ENCODE results near the gene SCTR. TPM values are rescaled to one million over a fixed set of nuclear protein-coding genes. Genes with fewer than 3 reads are reported as not detected.

Gene SCTR
- total RNA-seq, 1 experiment from 2014 or later = not detected

- Histone ChIP-seq H3K4me1 (replicated peaks) (peaks cover 10% of the 10 kb centered on the region), H3K36me3 (no peaks in the 10 kb centered on the region), H3K4me3 (no peak overlapping the region), H3K27ac (no peak overlapping the region), H3K9me3 (replicated peaks) (no peaks in the 10 kb centered on the region), H3K27me3 (replicated peaks) (peaks cover 36% of the 10 kb centered on the region)
- no peak for DNase-seq (ENCODE audit: low read depth in 1 of 2, low spot score in 2 of 2)
Observed at GRCh38 chr2:119541476-119541875, 17.2 kb upstream of the SCTR start.

- no peak for DNase-seq (ENCODE audit: low read depth in 1 of 2, low spot score in 2 of 2)
- H3K4me1 ChIP-seq (replicated peaks) = no peaks in the 10 kb centered on the region
- H3K27me3 ChIP-seq (replicated peaks) = peaks cover 11% of the 10 kb centered on the region; the same call in 1 of the 2 replicates
- no peak overlapping the region for H3K27ac ChIP-seq
- no peaks in the 10 kb centered on the region; the same call in 1 of the 2 replicates for H3K9me3 ChIP-seq (replicated peaks)
- no peaks in the 10 kb centered on the region for H3K36me3 ChIP-seq
- no peak overlapping the region for H3K4me3 ChIP-seq
Observed at GRCh38 chr2:119537792-119538191, 13.5 kb upstream of the SCTR start.

- Histone ChIP-seq H3K4me1 (replicated peaks) (no peaks in the 10 kb centered on the region), H3K36me3 (no peaks in the 10 kb centered on the region), H3K27me3 (replicated peaks) (peaks cover 16% of the 10 kb centered on the region; the same call in 1 of the 2 replicates), H3K27ac (no peak overlapping the region), H3K4me3 (no peak overlapping the region), H3K9me3 (replicated peaks) (no peaks in the 10 kb centered on the region; the same call in 1 of the 2 replicates)
- DNase-seq (ENCODE audit: low read depth in 1 of 2, low spot score in 2 of 2) = no peak
Observed at GRCh38 chr2:119536707-119537106, 12.4 kb upstream of the SCTR start.

- no peak overlapping the region for H3K4me3 ChIP-seq
- no peak for DNase-seq (ENCODE audit: low read depth in 1 of 2, low spot score in 2 of 2)
Observed at GRCh38 chr2:119536211-119536610, 11.9 kb upstream of the SCTR start.

GRCh38 chr2:119533560-119533959 lies 9.3 kb upstream of the SCTR start:
- Histone ChIP-seq H3K9me3 (replicated peaks) (no peaks in the 10 kb centered on the region; the same call in 1 of the 2 replicates), H3K4me1 (replicated peaks) (no peaks in the 10 kb centered on the region), H3K27me3 (replicated peaks) (peaks cover 10% of the 10 kb centered on the region; the same call in 1 of the 2 replicates), H3K36me3 (no peaks in the 10 kb centered on the region), H3K4me3 (no peak overlapping the region), H3K27ac (no peak overlapping the region)
- no peak for DNase-seq (ENCODE audit: low read depth in 1 of 2, low spot score in 2 of 2)

More at GRCh38 chr2:119536211-119536610, 11.9 kb upstream of the SCTR start:
- H3K27me3 ChIP-seq (replicated peaks) = peaks cover 14% of the 10 kb centered on the region; the same call in 1 of the 2 replicates
- H3K4me1 ChIP-seq (replicated peaks) = no peaks in the 10 kb centered on the region
- H3K36me3 ChIP-seq = no peaks in the 10 kb centered on the region
- H3K27ac ChIP-seq = no peak overlapping the region
- no peaks in the 10 kb centered on the region; the same call in 1 of the 2 replicates for H3K9me3 ChIP-seq (replicated peaks)

GRCh38 chr2:119531292-119531691 lies 7.0 kb upstream of the SCTR start:
- no peaks in the 10 kb centered on the region; the same call in 1 of the 2 replicates for H3K9me3 ChIP-seq (replicated peaks)
- peak in 1 of 2 experiments; percentile 6 for DNase-seq (ENCODE audit: low read depth in 1 of 2, low spot score in 2 of 2)
- no peaks in the 10 kb centered on the region for H3K4me1 ChIP-seq (replicated peaks)
- no peaks in the 10 kb centered on the region for H3K36me3 ChIP-seq
- no peak overlapping the region for H3K4me3 ChIP-seq
- no peak overlapping the region for H3K27ac ChIP-seq
- peaks cover 8% of the 10 kb centered on the region for H3K27me3 ChIP-seq (replicated peaks)

- Histone ChIP-seq H3K36me3 (no peaks in the 10 kb centered on the region), H3K9me3 (replicated peaks) (no peaks in the 10 kb centered on the region; the same call in 1 of the 2 replicates), H3K27me3 (replicated peaks) (peaks cover 11% of the 10 kb centered on the region), H3K4me3 (no peak overlapping the region), H3K4me1 (replicated peaks) (no peaks in the 10 kb centered on the region), H3K27ac (no peak overlapping the region)
- no peak for DNase-seq (ENCODE audit: low read depth in 1 of 2, low spot score in 2 of 2)
Observed at GRCh38 chr2:119527999-119528398, 3.7 kb upstream of the SCTR start.

GRCh38 chr2:119525614-119526013 lies 1.3 kb upstream of the SCTR start:
- H3K36me3 ChIP-seq = no peaks in the 10 kb centered on the region
- no peak overlapping the region for H3K4me3 ChIP-seq
- H3K4me1 ChIP-seq (replicated peaks) = no peaks in the 10 kb centered on the region
- no peak overlapping the region for H3K27ac ChIP-seq
- no peaks in the 10 kb centered on the region for H3K9me3 ChIP-seq (replicated peaks)
- no peak for DNase-seq (ENCODE audit: low read depth in 1 of 2, low spot score in 2 of 2)
- H3K27me3 ChIP-seq (replicated peaks) = peaks cover 5% of the 10 kb centered on the region

- DNase-seq (ENCODE audit: low read depth in 1 of 2, low spot score in 2 of 2) = no peak
- no peaks in the 10 kb centered on the region for H3K9me3 ChIP-seq (replicated peaks)
- H3K27me3 ChIP-seq (replicated peaks) = peaks cover 5% of the 10 kb centered on the region
- no peak overlapping the region for H3K4me3 ChIP-seq
- H3K27ac ChIP-seq = no peak overlapping the region
- no peaks in the 10 kb centered on the region for H3K4me1 ChIP-seq (replicated peaks)
- no peaks in the 10 kb centered on the region for H3K36me3 ChIP-seq
Observed at GRCh38 chr2:119523383-119523951, 816 bp downstream of the SCTR start.

GRCh38 chr2:119522671-119523070 lies 1.6 kb downstream of the SCTR start:
- DNase-seq (ENCODE audit: low read depth in 1 of 2, low spot score in 2 of 2) = no peak
- H3K27ac ChIP-seq = no peak overlapping the region
- peaks cover 5% of the 10 kb centered on the region for H3K27me3 ChIP-seq (replicated peaks)

GRCh38 chr2:119521433-119522050 lies 2.7 kb downstream of the SCTR start:
- Histone ChIP-seq H3K27ac (no peak overlapping the region), H3K27me3 (replicated peaks) (peaks cover 5% of the 10 kb centered on the region), H3K9me3 (replicated peaks) (no peaks in the 10 kb centered on the region), H3K36me3 (no peaks in the 10 kb centered on the region), H3K4me1 (replicated peaks) (no peaks in the 10 kb centered on the region), H3K4me3 (no peak overlapping the region)
- no peak for DNase-seq (ENCODE audit: low read depth in 1 of 2, low spot score in 2 of 2)

More at GRCh38 chr2:119522671-119523070, 1.6 kb downstream of the SCTR start:
- Histone ChIP-seq H3K36me3 (no peaks in the 10 kb centered on the region), H3K4me1 (replicated peaks) (no peaks in the 10 kb centered on the region), H3K9me3 (replicated peaks) (no peaks in the 10 kb centered on the region), H3K4me3 (no peak overlapping the region)

- Histone ChIP-seq H3K9me3 (replicated peaks) (no peaks in the 10 kb centered on the region), H3K27ac (no peak overlapping the region), H3K4me3 (no peak overlapping the region), H3K4me1 (replicated peaks) (no peaks in the 10 kb centered on the region), H3K27me3 (replicated peaks) (no peaks in the 10 kb centered on the region; the same call in none of the 2 replicates), H3K36me3 (no peaks in the 10 kb centered on the region)
- no peak for DNase-seq (ENCODE audit: low read depth in 1 of 2, low spot score in 2 of 2)
Observed at GRCh38 chr2:119520696-119521432, 3.4 kb downstream of the SCTR start.

- Histone ChIP-seq H3K27me3 (replicated peaks) (no peaks in the 10 kb centered on the region; the same call in 1 of the 2 replicates), H3K4me1 (replicated peaks) (no peaks in the 10 kb centered on the region), H3K4me3 (no peak overlapping the region), H3K9me3 (replicated peaks) (no peaks in the 10 kb centered on the region), H3K27ac (no peak overlapping the region), H3K36me3 (no peaks in the 10 kb centered on the region)
- no peak for DNase-seq (ENCODE audit: low read depth in 1 of 2, low spot score in 2 of 2)
Observed at GRCh38 chr2:119519057-119519408, 5.2 kb downstream of the SCTR start.
